Measurements from ENCODE around the gene SLC22A7. TPM values are rescaled to one million over a fixed set of nuclear protein-coding genes. Genes with fewer than 3 reads are reported as not detected.

The SLC22A7 gene
- total RNA-seq, 1 donor from 2014 or later = not detected

- no peak overlapping the region for H3K27ac Mint-ChIP-seq
- TF ChIP-seq CTCF (conservative IDR thresholded peaks at IDR 0.05) = peak; percentile 32
- peaks cover 3% of the 10 kb centered on the region for H3K4me1 Mint-ChIP-seq (ENCODE audit: unreplicated experiment)
- no peaks in the 10 kb centered on the region for H3K36me3 Mint-ChIP-seq
- no peak overlapping the region for H3K4me3 Mint-ChIP-seq
- H3K9me3 Mint-ChIP-seq = no peaks in the 10 kb centered on the region
- DNase-seq (ENCODE audit: extremely low spot score, unreplicated experiment) = no peak
- H3K27me3 Mint-ChIP-seq = peaks cover 35% of the 10 kb centered on the region
Measured at GRCh38 chr6:43286980-43287716, 10.9 kb upstream of the SLC22A7 start.

- DNase-seq (ENCODE audit: extremely low spot score, unreplicated experiment) = no peak
- Mint-ChIP-seq H3K4me3 (no peak overlapping the region), H3K4me1 (ENCODE audit: unreplicated experiment) (peaks cover 3% of the 10 kb centered on the region), H3K27me3 (peaks cover 31% of the 10 kb centered on the region), H3K27ac (no peak overlapping the region), H3K9me3 (no peaks in the 10 kb centered on the region), H3K36me3 (no peaks in the 10 kb centered on the region)
- TF ChIP-seq CTCF (conservative IDR thresholded peaks at IDR 0.05) = no peak
Measured at GRCh38 chr6:43287717-43288679, 10.1 kb upstream of the SLC22A7 start.

GRCh38 chr6:43290339-43290904 is 7.6 kb upstream of the SLC22A7 start:
- no peak for TF ChIP-seq CTCF (conservative IDR thresholded peaks at IDR 0.05)
- peaks cover 28% of the 10 kb centered on the region for H3K27me3 Mint-ChIP-seq
- H3K9me3 Mint-ChIP-seq = no peaks in the 10 kb centered on the region
- no peak overlapping the region for H3K27ac Mint-ChIP-seq
- no peak for DNase-seq (ENCODE audit: extremely low spot score, unreplicated experiment)
- no peaks in the 10 kb centered on the region for H3K36me3 Mint-ChIP-seq
- H3K4me1 Mint-ChIP-seq (ENCODE audit: unreplicated experiment) = peaks cover 3% of the 10 kb centered on the region
- no peak overlapping the region for H3K4me3 Mint-ChIP-seq

- TF ChIP-seq CTCF (conservative IDR thresholded peaks at IDR 0.05) = no peak
- Mint-ChIP-seq H3K9me3 (no peaks in the 10 kb centered on the region), H3K36me3 (no peaks in the 10 kb centered on the region), H3K27ac (no peak overlapping the region), H3K27me3 (peaks cover 22% of the 10 kb centered on the region), H3K4me1 (ENCODE audit: unreplicated experiment) (peaks cover 3% of the 10 kb centered on the region), H3K4me3 (no peak overlapping the region)
- DNase-seq (ENCODE audit: extremely low spot score, unreplicated experiment) = no peak
Measured at GRCh38 chr6:43290905-43291355, 7.1 kb upstream of the SLC22A7 start.

- Mint-ChIP-seq H3K27me3 (peaks cover 22% of the 10 kb centered on the region), H3K4me1 (ENCODE audit: unreplicated experiment) (peaks cover 3% of the 10 kb centered on the region), H3K9me3 (no peaks in the 10 kb centered on the region), H3K4me3 (no peak overlapping the region), H3K36me3 (no peaks in the 10 kb centered on the region), H3K27ac (no peak overlapping the region)
- DNase-seq (ENCODE audit: extremely low spot score, unreplicated experiment) = no peak
- no peak for TF ChIP-seq CTCF (conservative IDR thresholded peaks at IDR 0.05)
Measured at GRCh38 chr6:43291708-43292107, 6.4 kb upstream of the SLC22A7 start.

Measured in type B pancreatic cell (in vitro differentiated cells).